GF-D8 (cell line): Measurements from ENCODE around the gene INHA.

Experiments used
- DNase-seq: peaks from one replicate; lab custom pipeline; 2025; lab: John Stamatoyannopoulos, UW

INHA gene

GRCh38 chr2:219574484-219575311 lies 2.6 kb downstream of the INHA start:
- no peak for DNase-seq

GRCh38 chr2:219575566-219576504 lies 3.7 kb downstream of the INHA start:
- DNase-seq: no peak

GRCh38 chr2:219576505-219577388 lies 4.6 kb downstream of the INHA start:
- no peak for DNase-seq

GRCh38 chr2:219578811-219579613 lies 6.9 kb downstream of the INHA start:
- DNase-seq: no peak

GRCh38 chr2:219581346-219581745 lies 9.2 kb downstream of the INHA start:
- DNase-seq: no peak

GRCh38 chr2:219591091-219591490 lies 19.0 kb downstream of the INHA start:
- no peak for DNase-seq

- no peak for DNase-seq
Observed at GRCh38 chr2:219592736-219593135, 20.6 kb downstream of the INHA start.

GRCh38 chr2:219593154-219593553 lies 21.0 kb downstream of the INHA start:
- no peak for DNase-seq

GRCh38 chr2:219595256-219595655 lies 23.1 kb downstream of the INHA start:
- DNase-seq: no peak

- DNase-seq: no peak
Observed at GRCh38 chr2:219596954-219597551, 24.9 kb downstream of the INHA start.

- DNase-seq: peak; percentile 79
Observed at GRCh38 chr2:219597552-219598307, 25.6 kb downstream of the INHA start, which contains the start of gene STK11IP. Gene STK11IP (plus strand): TSS chr2:219597857. CDS start chr2:219598120, 263 bp downstream.

GRCh38 chr2:219598308-219599078 lies 26.4 kb downstream of the INHA start:
- no peak for DNase-seq

GRCh38 chr2:219603771-219604170 lies 31.7 kb downstream of the INHA start:
- peak; percentile 57 for DNase-seq

- DNase-seq: no peak
Observed at GRCh38 chr2:219605607-219605954, 33.5 kb downstream of the INHA start.

- DNase-seq: no peak
Observed at GRCh38 chr2:219607931-219608330, 35.8 kb downstream of the INHA start.

- no peak for DNase-seq
Observed at GRCh38 chr2:219608399-219608964, 36.4 kb downstream of the INHA start.

GRCh38 chr2:219609149-219609750 lies 37.1 kb downstream of the INHA start:
- no peak for DNase-seq

GRCh38 chr2:219611306-219611705 lies 39.2 kb downstream of the INHA start:
- DNase-seq: no peak
